Astrocyte (in vitro differentiated cells and primary cell): ENCODE measurements around the gene HPN.

Source experiments
- EZH2 ChIP-seq: IDR thresholded peaks from 2 replicates; pipeline ENCODE4 v1.6.1; 2012; ENCODE audit warnings: mild to moderate bottlenecking, low read length, inconsistent platforms; ENCODE audit not compliant: insufficient read depth
- TF ChIP-seq, protein P1 (sequence below): IDR thresholded peaks from 2 replicates; pipeline ENCODE4 v1.5.1; 2011; ENCODE audit warnings: low read depth, mild to moderate bottlenecking, inconsistent platforms, low read length, moderate library complexity; ENCODE audit not compliant: insufficient read depth

DNA sequence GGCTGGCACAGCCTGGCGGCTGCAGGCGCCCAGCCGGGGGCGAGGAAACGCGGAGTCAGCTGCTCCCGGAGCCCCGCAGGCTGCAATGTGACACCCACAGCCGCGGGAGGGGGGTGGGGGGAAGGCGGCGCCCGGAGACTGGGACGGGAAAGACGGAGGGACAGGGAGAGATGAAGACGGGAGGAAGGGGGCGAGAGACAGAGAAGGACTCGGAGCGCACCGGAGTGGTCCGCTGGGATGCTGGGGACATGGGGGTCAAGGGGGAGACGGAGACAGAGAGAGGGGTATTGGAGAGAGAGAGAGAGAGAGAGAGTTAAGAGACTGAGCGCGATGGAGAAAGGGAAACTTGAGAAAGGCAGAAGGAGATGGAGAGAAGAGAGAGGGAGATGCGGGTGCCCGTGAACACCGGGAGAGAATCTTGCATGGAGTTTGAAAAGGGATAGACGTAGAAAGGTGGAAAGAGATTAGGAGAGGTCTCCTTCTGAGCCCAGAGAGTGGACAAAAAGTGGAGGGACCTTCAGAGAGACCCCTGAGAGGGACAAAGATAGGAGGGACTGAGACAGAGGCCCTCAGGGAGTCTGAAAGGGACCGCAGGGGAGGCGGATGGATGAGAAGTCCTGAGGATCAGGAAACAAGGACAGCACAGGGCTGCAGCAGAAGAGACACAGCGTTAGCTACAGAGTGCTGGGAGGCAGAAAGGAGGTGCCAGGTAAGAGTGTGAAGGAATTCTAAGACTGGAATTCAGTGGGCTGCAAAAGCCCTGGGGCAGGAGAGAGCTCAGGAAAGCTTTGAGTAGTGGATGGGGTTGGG, 10.2 kb upstream of the HPN start:
- TF ChIP-seq, protein P1, sequence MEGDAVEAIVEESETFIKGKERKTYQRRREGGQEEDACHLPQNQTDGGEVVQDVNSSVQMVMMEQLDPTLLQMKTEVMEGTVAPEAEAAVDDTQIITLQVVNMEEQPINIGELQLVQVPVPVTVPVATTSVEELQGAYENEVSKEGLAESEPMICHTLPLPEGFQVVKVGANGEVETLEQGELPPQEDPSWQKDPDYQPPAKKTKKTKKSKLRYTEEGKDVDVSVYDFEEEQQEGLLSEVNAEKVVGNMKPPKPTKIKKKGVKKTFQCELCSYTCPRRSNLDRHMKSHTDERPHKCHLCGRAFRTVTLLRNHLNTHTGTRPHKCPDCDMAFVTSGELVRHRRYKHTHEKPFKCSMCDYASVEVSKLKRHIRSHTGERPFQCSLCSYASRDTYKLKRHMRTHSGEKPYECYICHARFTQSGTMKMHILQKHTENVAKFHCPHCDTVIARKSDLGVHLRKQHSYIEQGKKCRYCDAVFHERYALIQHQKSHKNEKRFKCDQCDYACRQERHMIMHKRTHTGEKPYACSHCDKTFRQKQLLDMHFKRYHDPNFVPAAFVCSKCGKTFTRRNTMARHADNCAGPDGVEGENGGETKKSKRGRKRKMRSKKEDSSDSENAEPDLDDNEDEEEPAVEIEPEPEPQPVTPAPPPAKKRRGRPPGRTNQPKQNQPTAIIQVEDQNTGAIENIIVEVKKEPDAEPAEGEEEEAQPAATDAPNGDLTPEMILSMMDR = no peak
- no peak for TF ChIP-seq EZH2
